ENCODE data around the gene PDE4D.
"Not testable (repeated sequence)": the region's sequence is repeated elsewhere in the genome, so short reads cannot be mapped to it uniquely, and the experiment has no call there.

The PDE4D gene

DNA sequence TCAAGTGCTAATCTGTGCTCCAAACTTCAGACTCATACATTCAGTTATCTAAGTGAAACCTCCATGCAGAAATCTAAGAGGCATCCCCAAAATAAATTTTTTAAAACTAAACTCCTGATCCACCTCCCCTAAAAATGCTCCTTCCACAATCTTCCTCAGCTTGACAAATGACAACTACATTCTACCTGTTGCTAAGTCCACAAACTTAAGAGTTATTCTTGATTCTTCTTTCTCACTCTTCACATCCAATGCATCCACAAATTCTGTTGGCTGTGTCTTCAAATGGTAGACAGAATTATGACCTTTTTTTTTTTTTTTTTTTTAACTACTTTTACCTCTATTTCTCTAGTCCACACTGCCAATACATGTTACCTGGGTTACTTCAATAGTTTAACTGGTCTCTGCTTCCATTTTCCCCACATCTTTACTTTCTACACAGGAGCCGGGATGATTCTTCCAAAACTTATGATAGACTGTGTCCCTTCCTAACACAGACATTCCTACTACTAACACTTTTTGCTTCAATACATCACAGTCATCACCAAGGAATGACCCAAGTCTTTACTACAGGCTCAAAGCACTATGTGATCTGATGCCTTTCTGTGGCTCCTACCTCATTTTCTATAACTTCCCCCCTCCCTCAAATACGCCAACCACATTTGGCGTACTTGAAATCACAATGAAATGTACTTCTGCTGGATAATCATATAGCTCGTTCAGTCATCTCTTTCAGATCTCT, 143.6 kb downstream of the PDE4D start:
- Histone ChIP-seq H3K36me3 (replicated peaks) (no peaks in the 10 kb centered on the region), H3K4me3 (no peak overlapping the region), H3K27me3 (ENCODE audit: low read depth) (no peaks in the 10 kb centered on the region), H3K9me3 (no peaks in the 10 kb centered on the region), H3K4me1 (no peaks in the 10 kb centered on the region)
- DNase-seq (ENCODE audit: low spot score in 2 of 2), result no peak
- in situ Hi-C loops (cut with MboI; ENCODE audit: low sequenced_read_pairs), result no loop called here

DNA sequence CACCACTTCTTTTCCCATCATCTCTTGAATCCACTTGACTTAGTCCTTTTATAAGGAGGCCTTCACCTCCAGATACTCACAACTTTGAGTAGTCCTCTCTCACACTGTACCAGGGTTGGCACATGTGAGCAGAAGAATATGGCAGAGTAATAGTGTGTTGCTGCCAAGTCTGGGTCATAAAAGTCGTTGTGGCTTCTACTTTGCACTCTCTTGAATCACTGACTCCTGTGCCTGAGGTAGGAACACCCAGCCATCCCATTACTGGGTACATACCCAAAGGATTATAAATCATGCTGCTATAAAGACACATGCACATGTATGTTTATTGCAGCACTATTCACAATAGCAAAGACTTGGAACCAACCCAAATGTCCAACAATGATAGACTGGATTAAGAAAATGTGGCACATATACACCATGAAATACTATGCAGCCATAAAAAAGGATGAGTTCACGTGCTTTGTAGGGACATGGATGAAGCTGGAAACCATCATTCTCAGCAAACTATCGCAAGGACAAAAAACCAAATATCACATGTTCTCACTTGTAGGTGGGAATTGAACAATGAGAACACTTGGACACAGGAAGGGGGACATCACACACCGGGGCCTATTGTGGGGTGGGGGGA, 145.4 kb downstream of the PDE4D start:
- in situ Hi-C loops (cut with MboI; ENCODE audit: low sequenced_read_pairs); H3K4me3 ChIP-seq; H3K9me3 ChIP-seq; H3K36me3 ChIP-seq (replicated peaks); DNase-seq (ENCODE audit: low spot score in 2 of 2); H3K27me3 ChIP-seq (ENCODE audit: low read depth); H3K4me1 ChIP-seq: not testable (repeated sequence)

DNA sequence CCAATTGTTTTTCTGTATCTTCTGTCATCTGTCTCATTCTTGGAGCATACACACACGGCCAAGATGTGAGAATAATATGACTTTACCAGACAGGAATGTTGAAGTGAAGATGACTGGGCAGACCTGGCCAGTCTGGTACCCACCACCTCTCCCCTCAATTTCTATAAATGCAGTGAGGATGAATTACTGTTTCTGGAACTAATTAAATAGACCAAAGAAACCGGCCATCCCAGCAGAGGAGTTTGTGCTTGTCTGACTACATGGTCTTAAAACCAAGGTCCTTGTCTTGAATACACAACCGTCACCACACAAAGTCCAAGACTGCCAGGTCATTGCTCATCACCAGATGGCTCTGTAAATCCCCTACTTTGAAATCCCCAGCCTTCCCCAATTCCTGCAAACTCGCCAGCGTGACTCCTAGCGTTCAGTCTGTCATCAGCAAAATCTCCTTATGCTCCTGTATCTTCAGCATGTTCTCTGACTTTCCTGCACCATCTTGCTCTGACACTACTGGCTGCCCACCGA, 147.2 kb downstream of the PDE4D start:
- Histone ChIP-seq H3K36me3 (replicated peaks) (no peaks in the 10 kb centered on the region), H3K4me1 (no peaks in the 10 kb centered on the region), H3K27me3 (ENCODE audit: low read depth) (no peaks in the 10 kb centered on the region), H3K4me3 (no peak overlapping the region), H3K9me3 (no peaks in the 10 kb centered on the region)
- in situ Hi-C loops (cut with MboI; ENCODE audit: low sequenced_read_pairs), result no loop called here
- DNase-seq (ENCODE audit: low spot score in 2 of 2), result no peak

DNA sequence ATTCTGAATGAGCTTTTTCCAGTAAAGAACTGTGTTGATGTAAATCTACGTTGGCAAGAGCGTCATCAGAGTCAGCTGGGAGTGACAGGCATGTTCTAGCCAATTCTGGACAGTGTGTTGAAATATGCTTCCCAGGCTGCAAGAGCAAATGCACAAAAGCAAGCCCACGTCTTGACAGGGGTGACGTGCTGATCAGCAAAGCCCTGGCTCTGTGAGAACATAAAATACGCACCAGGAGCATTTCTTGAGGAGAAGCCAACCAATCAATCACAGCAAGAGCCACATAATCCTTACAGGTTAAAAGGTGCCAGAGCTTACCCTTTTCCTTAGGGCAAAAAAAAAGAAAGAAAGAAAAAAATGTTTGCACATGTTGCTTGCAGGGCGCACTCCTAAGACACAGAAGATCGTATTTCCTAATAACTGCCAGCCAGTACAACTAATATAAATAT, 148.1 kb downstream of the PDE4D start:
- Histone ChIP-seq H3K27me3 (ENCODE audit: low read depth) (no peaks in the 10 kb centered on the region), H3K4me1 (no peaks in the 10 kb centered on the region), H3K4me3 (no peak overlapping the region), H3K36me3 (replicated peaks) (no peaks in the 10 kb centered on the region), H3K9me3 (no peaks in the 10 kb centered on the region)
- DNase-seq (ENCODE audit: low spot score in 2 of 2), result no peak
- in situ Hi-C loops (cut with MboI; ENCODE audit: low sequenced_read_pairs), result no loop called here

DNA sequence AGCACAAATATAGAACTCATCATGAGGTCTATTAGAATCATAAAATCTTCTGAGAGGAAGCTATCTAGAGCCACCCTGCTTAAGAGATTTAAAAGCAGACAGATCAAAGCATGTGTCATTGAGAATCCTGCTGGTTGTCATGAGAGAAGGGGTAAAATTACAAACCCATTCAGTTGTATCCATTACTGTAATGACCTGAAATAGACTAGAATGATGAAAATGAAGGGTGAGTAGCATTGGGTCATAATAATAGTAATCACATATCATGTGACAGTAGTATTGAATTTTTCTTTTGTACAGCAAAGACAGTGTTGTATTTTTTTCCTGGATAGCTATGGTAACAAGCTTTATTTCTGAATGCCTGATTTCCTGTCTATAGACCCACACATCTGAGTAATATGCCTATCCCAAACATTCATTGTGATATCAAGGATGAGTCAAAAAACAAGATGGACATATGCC, 149.0 kb downstream of the PDE4D start:
- in situ Hi-C loops (cut with MboI; ENCODE audit: low sequenced_read_pairs), result no loop called here
- no peaks in the 10 kb centered on the region for H3K9me3 ChIP-seq
- H3K4me3 ChIP-seq, result no peak overlapping the region
- DNase-seq (ENCODE audit: low spot score in 2 of 2), result no peak
- no peaks in the 10 kb centered on the region for H3K36me3 ChIP-seq (replicated peaks)
- H3K27me3 ChIP-seq (ENCODE audit: low read depth), result no peaks in the 10 kb centered on the region
- no peaks in the 10 kb centered on the region for H3K4me1 ChIP-seq

DNA sequence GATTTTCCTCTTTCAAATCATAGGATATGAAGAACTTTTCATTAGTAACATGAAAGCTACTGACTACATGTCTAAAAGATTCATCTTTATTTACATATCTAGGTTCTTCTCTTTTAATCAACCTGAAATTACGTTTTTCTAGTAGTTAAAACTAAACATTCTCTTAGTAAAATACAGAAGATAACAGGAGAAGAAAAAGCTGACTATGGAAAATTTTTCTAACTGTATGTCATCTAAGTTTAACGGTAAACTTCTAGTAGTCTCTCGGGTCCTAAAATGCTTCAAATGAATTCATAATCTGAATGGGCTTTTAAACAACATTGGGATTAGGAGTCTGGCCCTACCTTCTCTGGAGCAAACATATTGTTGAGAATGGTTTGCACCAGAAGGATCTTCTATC, 151.9 kb downstream of the PDE4D start:
- in situ Hi-C loops (cut with MboI; ENCODE audit: low sequenced_read_pairs), result no loop called here
- Histone ChIP-seq H3K36me3 (replicated peaks) (no peaks in the 10 kb centered on the region), H3K4me3 (no peak overlapping the region), H3K4me1 (no peaks in the 10 kb centered on the region), H3K9me3 (no peaks in the 10 kb centered on the region), H3K27me3 (ENCODE audit: low read depth) (no peaks in the 10 kb centered on the region)
- no peak for DNase-seq (ENCODE audit: low spot score in 2 of 2)

DNA sequence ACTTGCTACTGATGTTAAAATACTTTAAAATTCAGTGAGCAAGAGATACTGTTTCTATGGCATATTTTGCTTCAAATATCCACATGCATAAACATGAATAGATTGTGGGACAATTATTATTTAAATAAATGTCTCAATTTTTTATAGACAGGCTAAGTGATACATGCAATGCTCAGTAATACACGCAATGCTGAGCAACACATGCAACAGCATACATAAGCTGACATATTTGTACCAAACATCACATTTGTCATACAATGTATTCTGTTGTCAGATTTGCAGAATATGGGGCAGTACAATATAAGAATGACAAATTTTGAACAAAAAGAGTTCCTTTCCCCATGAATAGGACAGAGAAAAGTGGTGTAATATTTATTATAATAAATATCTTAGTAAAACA, 155.5 kb downstream of the PDE4D start:
- Histone ChIP-seq H3K4me3 (no peak overlapping the region), H3K36me3 (replicated peaks) (no peaks in the 10 kb centered on the region), H3K9me3 (no peaks in the 10 kb centered on the region), H3K27me3 (ENCODE audit: low read depth) (no peaks in the 10 kb centered on the region), H3K4me1 (no peaks in the 10 kb centered on the region)
- in situ Hi-C loops (cut with MboI; ENCODE audit: low sequenced_read_pairs), result no loop called here
- DNase-seq (ENCODE audit: low spot score in 2 of 2), result no peak

DNA sequence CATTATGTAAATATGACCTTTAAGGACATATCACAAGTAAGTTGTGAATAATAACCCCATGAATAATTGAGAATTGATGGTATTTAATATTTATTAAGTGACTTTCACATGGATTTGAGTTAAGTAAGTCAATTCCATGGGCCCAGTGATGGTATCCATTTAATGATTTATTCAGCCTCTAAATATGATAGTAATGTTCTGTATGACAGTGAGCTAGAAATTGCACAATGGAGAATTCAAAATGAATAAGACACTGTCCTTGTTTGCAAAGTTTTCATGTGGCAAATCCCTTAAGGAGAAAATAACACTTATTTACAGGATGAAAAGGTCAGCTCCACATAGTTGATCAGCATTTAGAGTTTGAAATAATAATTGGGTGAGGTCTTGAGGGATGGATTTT, 160.7 kb downstream of the PDE4D start:
- in situ Hi-C loops (cut with MboI; ENCODE audit: low sequenced_read_pairs), result no loop called here
- no peak for DNase-seq (ENCODE audit: low spot score in 2 of 2)
- Histone ChIP-seq H3K4me3 (no peak overlapping the region), H3K36me3 (replicated peaks) (no peaks in the 10 kb centered on the region), H3K4me1 (no peaks in the 10 kb centered on the region), H3K9me3 (no peaks in the 10 kb centered on the region), H3K27me3 (ENCODE audit: low read depth) (no peaks in the 10 kb centered on the region)

DNA sequence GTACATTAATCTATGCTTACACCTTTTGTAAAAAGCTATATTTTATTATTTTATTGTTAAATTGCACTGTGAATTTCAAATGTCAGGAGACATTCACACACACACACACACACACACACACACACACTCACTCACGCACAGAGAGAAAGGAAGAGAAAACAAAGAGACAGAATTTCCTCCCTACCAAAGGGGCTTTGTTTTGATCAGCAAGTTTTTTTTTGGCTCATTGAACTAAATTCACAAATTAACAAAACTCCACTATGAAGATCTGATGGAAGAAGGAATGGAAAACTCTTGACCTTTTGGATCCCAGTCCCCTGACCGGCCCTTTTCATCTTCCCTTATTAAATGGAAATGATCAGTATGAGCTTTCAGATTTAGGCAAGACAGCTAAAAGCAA, 161.2 kb downstream of the PDE4D start:
- Histone ChIP-seq H3K4me3 (no peak overlapping the region), H3K27me3 (ENCODE audit: low read depth) (no peaks in the 10 kb centered on the region), H3K36me3 (replicated peaks) (no peaks in the 10 kb centered on the region), H3K4me1 (no peaks in the 10 kb centered on the region), H3K9me3 (no peaks in the 10 kb centered on the region)
- no peak for DNase-seq (ENCODE audit: low spot score in 2 of 2)
- in situ Hi-C loops (cut with MboI; ENCODE audit: low sequenced_read_pairs), result no loop called here

DNA sequence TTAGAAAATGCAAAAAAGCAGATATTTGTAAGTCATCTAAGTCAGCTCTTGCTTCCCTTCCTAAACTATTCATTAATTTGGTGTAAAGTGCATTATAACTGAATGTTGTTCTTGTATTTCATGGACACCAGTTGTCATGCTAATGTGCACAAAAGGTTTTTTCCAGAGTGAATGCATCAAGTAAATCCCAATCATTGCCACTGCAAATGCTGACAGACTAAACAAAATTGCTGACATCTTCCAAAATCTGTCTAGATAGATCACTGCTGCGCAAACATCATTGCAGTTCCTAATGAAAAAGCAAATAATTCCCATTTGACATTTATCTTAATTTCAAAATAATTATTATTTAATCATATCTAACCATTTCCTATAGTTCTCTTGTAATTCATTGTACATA, 161.7 kb downstream of the PDE4D start:
- no peaks in the 10 kb centered on the region for H3K36me3 ChIP-seq (replicated peaks)
- no peaks in the 10 kb centered on the region for H3K27me3 ChIP-seq (ENCODE audit: low read depth)
- no peak overlapping the region for H3K4me3 ChIP-seq
- H3K4me1 ChIP-seq, result no peaks in the 10 kb centered on the region
- in situ Hi-C loops (cut with MboI; ENCODE audit: low sequenced_read_pairs), result no loop called here
- no peak for DNase-seq (ENCODE audit: low spot score in 2 of 2)
- H3K9me3 ChIP-seq, result no peaks in the 10 kb centered on the region

DNA sequence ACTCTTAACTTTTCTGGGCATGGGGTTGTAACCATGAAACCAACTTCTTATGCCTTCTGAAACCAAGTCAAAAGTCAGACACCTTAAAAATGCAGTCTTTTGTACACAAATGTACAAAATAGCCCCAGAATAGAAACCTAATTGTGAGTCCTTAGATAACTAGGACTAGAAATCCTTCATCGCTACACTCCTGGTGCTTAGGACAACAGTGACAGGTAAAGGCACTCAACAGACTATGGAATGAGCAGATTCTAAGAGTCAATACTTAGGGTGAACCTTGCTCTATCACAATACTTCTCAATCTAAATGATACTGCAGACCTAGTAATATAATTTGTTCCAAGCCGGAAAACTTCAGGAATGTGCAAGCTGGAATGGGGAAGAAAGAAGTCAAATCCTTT, 163.7 kb downstream of the PDE4D start:
- Histone ChIP-seq H3K9me3 (no peaks in the 10 kb centered on the region), H3K4me1 (no peaks in the 10 kb centered on the region), H3K27me3 (ENCODE audit: low read depth) (no peaks in the 10 kb centered on the region), H3K4me3 (no peak overlapping the region), H3K36me3 (replicated peaks) (no peaks in the 10 kb centered on the region)
- in situ Hi-C loops (cut with MboI; ENCODE audit: low sequenced_read_pairs), result no loop called here
- DNase-seq (ENCODE audit: low spot score in 2 of 2), result no peak

DNA sequence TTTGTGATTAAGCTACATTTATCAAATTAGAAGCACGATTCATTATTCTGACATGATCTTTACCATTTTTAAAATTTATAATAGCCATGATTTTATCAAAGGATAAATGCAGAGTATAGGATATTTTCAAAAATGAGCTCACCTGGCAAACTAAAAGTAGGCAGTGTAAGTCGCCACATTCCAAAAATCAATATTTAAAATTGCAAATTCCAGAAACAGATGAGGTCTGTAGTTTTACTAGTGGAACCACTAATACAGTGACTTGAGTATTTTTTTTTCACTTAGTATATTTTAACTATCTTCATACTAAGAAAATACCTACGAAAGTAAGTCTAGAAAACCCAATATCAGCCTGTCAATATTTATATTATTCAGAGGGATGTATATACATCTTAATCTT, 164.2 kb downstream of the PDE4D start:
- Histone ChIP-seq H3K4me1 (no peaks in the 10 kb centered on the region), H3K36me3 (replicated peaks) (no peaks in the 10 kb centered on the region), H3K4me3 (no peak overlapping the region), H3K9me3 (no peaks in the 10 kb centered on the region), H3K27me3 (ENCODE audit: low read depth) (no peaks in the 10 kb centered on the region)
- in situ Hi-C loops (cut with MboI; ENCODE audit: low sequenced_read_pairs), result no loop called here
- DNase-seq (ENCODE audit: low spot score in 2 of 2), result no peak

DNA sequence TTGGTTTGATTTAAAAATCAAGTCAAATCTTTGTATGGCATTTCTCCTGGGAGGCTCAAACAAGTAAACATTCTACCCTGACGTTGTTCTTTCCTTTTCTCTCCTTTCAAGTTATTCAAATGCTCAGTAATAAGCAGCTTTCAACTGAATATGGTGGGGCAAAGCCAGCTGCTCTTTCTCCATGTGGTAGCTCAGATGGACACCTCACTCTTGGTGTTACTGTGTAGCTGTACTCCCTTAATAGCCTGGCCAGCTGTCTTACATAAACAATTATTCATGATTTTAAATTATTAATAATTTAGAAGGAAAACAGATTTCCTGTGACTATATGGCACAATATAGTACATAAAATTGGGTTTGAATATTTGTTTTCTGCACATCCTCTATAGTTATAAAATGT, 165.2 kb downstream of the PDE4D start:
- Histone ChIP-seq H3K36me3 (replicated peaks) (no peaks in the 10 kb centered on the region), H3K27me3 (ENCODE audit: low read depth) (no peaks in the 10 kb centered on the region), H3K4me1 (no peaks in the 10 kb centered on the region), H3K9me3 (no peaks in the 10 kb centered on the region), H3K4me3 (no peak overlapping the region)
- no peak for DNase-seq (ENCODE audit: low spot score in 2 of 2)
- in situ Hi-C loops (cut with MboI; ENCODE audit: low sequenced_read_pairs), result no loop called here

DNA sequence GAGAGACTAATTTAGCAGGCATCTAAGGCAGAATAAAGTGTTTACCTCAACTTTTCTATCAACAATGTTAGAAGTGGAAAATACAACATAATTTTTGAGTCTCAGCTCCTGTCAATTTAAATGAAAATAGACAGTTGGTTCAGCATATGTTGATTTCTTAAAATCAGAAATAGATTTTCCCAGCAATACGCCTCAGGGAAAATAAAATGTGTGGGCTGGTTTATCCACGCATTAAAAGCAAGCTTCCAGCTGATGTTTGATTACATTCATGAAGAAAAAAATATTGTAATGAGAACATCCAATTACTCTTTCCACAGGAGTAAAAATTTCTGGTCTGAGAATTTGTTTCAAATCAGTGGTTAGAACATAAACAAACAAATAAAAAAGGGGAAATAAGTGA, 166.3 kb downstream of the PDE4D start:
- Histone ChIP-seq H3K36me3 (replicated peaks) (no peaks in the 10 kb centered on the region), H3K4me3 (no peak overlapping the region)

More for the DNA sequence above, 166.3 kb downstream of the PDE4D start:
- DNase-seq (ENCODE audit: low spot score in 2 of 2), result no peak
- no peaks in the 10 kb centered on the region for H3K27me3 ChIP-seq (ENCODE audit: low read depth)
- no peaks in the 10 kb centered on the region for H3K9me3 ChIP-seq
- no peaks in the 10 kb centered on the region for H3K4me1 ChIP-seq
- in situ Hi-C loops (cut with MboI; ENCODE audit: low sequenced_read_pairs), result no loop called here

All from HAP-1 (cell line).